Measurements from ENCODE around the gene NUBP2.
A peak's percentile ranks its signal among the peaks of the same experiment; 100 is the strongest.

Gene NUBP2

GRCh38 chr16:1781254-1781653, 1.5 kb upstream of the NUBP2 start:
- peak overlapping the region; percentile 85 for H3K4me3 ChIP-seq (ENCODE audit: low read depth, low read length)
- no peak for DNase-seq (ENCODE audit: low read depth)
- no peak for TF ChIP-seq CTCF (IDR thresholded peaks at IDR 0.05; ENCODE audit: low read depth, low read length, missing control alignments)

- no peak for TF ChIP-seq CTCF (IDR thresholded peaks at IDR 0.05; ENCODE audit: low read depth, low read length, missing control alignments)
- H3K4me3 ChIP-seq (ENCODE audit: low read depth, low read length): peak overlapping the region; percentile 85
- no peak for DNase-seq (ENCODE audit: low read depth)
These were observed 877 bp upstream of the NUBP2 start for GRCh38 chr16:1781758-1782407.

DNA sequence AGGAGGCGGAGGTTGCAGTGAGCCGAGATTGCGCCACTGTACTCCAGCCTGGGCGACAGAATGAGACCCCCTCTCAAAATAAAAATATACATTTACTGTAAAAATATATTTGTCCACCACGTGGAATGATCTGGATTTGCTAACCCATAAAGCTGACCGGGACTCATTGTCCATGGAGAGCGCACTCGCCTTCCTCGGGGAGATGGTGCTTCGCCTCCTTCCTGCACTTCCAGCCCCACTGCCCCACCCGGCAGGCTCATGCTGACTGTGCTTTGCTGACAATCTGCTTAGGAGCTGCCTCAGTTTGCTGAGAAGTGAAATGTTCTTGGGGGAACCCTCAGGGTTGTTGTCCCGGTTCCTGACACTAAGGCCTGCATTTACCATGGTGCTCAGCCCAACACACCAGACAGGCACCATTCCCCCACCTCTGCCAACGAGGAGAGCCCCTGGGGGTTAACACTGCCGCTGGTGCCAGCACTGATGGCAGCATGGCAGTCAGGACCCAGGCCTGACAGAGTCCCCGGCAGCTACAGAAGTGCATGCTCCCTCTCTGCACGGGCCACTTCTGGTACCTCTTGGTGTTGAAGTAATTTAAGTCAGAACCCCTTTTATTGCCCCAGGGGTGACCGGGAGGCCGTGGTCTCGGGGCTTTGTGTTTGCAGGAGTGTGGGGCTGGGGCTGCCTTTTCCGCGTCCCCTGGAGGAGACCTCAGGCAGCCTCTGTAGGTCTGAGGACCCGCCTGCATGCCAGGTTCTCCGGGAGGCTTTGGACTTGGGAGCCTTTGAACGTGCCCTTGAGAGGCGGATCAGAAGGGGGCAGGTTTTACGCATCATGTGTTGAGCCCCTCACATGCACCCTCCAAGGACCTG, 2.5 kb downstream of the NUBP2 start:
- DNase-seq (ENCODE audit: low read depth): no peak
- H3K4me3 ChIP-seq (ENCODE audit: low read depth, low read length): no peak overlapping the region
- TF ChIP-seq CTCF (IDR thresholded peaks at IDR 0.05; ENCODE audit: low read depth, low read length, missing control alignments): no peak

DNA sequence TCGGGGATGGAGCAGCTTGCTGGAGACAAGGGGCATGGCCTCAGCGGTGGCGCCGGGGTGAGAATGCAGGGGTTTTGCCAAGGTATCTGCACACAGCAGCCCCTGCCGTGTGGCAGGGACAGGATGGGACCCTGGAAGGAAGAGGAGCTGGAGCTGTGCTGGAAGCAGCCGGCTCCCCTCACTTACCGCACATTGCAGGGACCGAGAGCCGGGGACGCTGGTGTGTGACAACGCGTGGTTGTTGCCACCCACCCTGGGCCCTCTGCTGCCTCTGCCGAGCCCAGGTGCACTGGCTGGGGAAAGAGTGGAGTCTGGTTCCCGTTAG, 3.0 kb downstream of the NUBP2 start:
- DNase-seq (ENCODE audit: low read depth): no peak
- no peak for TF ChIP-seq CTCF (IDR thresholded peaks at IDR 0.05; ENCODE audit: low read depth, low read length, missing control alignments)
- H3K4me3 ChIP-seq (ENCODE audit: low read depth, low read length): no peak overlapping the region

DNA sequence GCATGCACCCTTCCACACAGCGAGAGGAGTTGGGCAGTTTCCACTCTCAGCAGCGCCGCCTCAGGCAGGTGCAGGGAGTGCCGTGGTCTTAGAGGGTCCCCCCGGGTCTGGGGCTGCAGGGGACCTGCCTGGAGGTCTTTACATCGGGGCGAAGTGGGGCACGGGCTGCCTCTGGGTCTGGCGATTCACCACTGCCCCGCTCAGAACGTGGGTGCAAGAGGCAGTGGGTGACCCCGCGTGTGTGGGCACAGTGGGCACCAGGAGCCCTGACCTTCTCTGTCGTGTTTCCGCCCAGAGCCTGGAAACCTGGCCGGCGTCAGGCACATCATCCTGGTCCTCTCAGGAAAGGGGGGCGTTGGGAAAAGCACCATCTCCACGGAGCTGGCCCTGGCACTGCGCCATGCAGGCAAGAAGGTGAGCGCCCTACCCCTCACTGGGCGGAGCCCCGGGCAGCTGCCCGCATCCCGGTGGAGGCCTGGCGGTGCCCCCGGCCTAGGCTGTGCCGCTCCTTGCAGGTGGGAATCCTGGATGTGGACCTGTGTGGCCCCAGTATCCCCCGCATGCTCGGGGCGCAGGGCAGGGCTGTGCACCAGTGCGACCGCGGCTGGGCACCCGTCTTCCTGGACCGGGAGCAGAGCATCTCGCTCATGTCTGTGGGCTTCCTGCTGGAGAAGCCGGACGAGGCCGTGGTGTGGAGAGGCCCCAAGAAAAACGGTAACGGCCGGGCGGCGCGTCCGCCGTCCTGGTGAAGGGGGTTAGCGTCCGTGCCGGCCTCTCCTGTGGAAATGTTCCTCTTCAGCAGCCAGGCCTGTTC, 3.7 kb downstream of the NUBP2 start:
- no peak for TF ChIP-seq CTCF (IDR thresholded peaks at IDR 0.05; ENCODE audit: low read depth, low read length, missing control alignments)
- no peak for DNase-seq (ENCODE audit: low read depth)
- H3K4me3 ChIP-seq (ENCODE audit: low read depth, low read length): no peak overlapping the region

DNA sequence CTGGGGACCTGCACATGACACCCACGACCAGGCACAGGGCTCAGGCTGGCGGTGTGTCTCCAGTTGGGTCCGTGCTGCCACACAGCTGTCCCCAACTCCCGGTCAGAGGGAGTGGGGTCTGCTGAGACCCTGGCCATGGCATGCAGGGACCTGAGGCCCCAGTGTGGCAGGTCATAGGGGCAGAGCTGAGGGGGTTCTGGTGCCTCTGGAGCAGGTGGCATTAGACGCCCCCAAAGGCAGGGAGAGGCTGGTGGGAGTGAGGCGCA, 4.2 kb downstream of the NUBP2 start:
- DNase-seq (ENCODE audit: low read depth): no peak

More for the DNA sequence above, 4.2 kb downstream of the NUBP2 start:
- no peak overlapping the region for H3K4me3 ChIP-seq (ENCODE audit: low read depth, low read length)
- TF ChIP-seq CTCF (IDR thresholded peaks at IDR 0.05; ENCODE audit: low read depth, low read length, missing control alignments): no peak
